Fibroblast of mammary gland (primary cell): ENCODE measurements around the gene SVIL.

Experiments used
- DNase-seq: peaks from one replicate; pipeline ENCODE4 v3.0.0-alpha.2; 2010; ENCODE audit warnings: low read depth
- H3K4me3 ChIP-seq: 2 replicates; pipeline ENCODE4 v1.5.1; 2011; ENCODE audit warnings: low read depth, mild to moderate bottlenecking, low read length, moderate library complexity; ENCODE audit not compliant: control insufficient read depth
- CTCF ChIP-seq: conservative IDR thresholded peaks from 2 replicates; pipeline ENCODE4 v1.5.1; 2011; ENCODE audit warnings: low read depth, low read length, inconsistent platforms; ENCODE audit not compliant: control insufficient read depth, insufficient read depth

The SVIL gene

DNA sequence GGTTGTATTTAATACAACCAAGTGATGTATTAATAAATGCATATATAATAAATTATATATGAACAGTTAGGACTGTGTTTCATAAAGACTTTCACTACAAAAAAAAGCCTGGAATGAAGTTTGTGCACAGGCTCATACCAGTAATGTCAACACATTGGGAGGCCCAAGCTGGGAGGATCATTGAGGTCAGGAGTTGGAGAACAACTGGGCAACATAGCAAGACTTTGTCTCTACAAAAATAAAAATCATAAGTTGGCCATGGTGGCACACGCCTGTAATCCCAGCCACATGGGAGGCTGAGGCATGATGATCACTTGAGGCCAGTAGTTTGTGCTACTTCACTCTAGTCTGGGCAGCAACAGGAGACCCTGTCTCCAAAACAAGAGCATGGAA lies 15.8 kb upstream of the SVIL start:
- DNase-seq = no peak
- TF ChIP-seq CTCF = no peak
- no peak overlapping the region for H3K4me3 ChIP-seq

GRCh38 chr10:29649561-29650551 lies 15.1 kb upstream of the SVIL start:
- TF ChIP-seq CTCF = no peak
- no peak overlapping the region for H3K4me3 ChIP-seq
- peak; percentile 89 for DNase-seq

DNA sequence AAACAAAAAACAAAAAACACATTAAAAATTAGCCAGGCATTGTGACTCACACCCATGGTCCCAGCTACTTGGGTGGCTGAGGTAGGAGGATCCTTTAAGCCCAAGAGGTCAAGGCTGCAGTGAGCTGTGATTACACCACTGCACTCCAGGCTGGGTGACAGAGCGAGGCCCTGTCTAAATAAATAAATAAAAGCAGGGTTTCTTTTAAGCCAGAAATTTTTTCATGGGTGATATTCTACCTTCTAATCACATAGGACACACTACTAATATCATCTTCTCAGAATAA lies 14.2 kb upstream of the SVIL start:
- DNase-seq = peak; percentile 88
- no peak for TF ChIP-seq CTCF
- H3K4me3 ChIP-seq = no peak overlapping the region

GRCh38 chr10:29648114-29648982 lies 13.6 kb upstream of the SVIL start:
- peak; percentile 82 for DNase-seq
- no peak for TF ChIP-seq CTCF
- H3K4me3 ChIP-seq = peak overlapping the region; percentile 36

- no peak for DNase-seq
- peak overlapping the region; percentile 36 for H3K4me3 ChIP-seq
- no peak for TF ChIP-seq CTCF
These were observed 12.7 kb upstream of the SVIL start for GRCh38 chr10:29647478-29647877.

- TF ChIP-seq CTCF = no peak
- peak overlapping the region; percentile 36 for H3K4me3 ChIP-seq
- peak; percentile 98 for DNase-seq
These were observed 12.2 kb upstream of the SVIL start for GRCh38 chr10:29646960-29647461.
